Activated naive CD4-positive, alpha-beta T cell treated with anti-CD3 and anti-CD28 coated beads, Interleukin-2, amount 50 U/mL, for 24 hours (primary cell): ENCODE measurements around the gene CHPF.
A peak's percentile ranks its signal among the peaks of the same experiment; 100 is the strongest.

Experiments used
- H3K27ac Mint-ChIP-seq: one replicate; pipeline ENCODE4 v1.8.0; 2021; ENCODE audit warnings: mild to moderate bottlenecking, mixed read lengths
- H3K27me3 Mint-ChIP-seq: one replicate; pipeline ENCODE4 v1.8.0; 2021; ENCODE audit warnings: mixed read lengths
- H3K36me3 Mint-ChIP-seq: one replicate; pipeline ENCODE4 v1.8.0; 2021; ENCODE audit warnings: mixed read lengths
- H3K4me1 Mint-ChIP-seq: one replicate; pipeline ENCODE4 v1.8.0; 2021; ENCODE audit warnings: mixed read lengths
- H3K4me3 Mint-ChIP-seq: one replicate; pipeline ENCODE4 v1.8.0; 2021; ENCODE audit warnings: mild to moderate bottlenecking, mixed read lengths
- H3K9me3 Mint-ChIP-seq: one replicate; pipeline ENCODE4 v1.8.0; 2021; ENCODE audit warnings: mixed read lengths

CHPF gene

DNA sequence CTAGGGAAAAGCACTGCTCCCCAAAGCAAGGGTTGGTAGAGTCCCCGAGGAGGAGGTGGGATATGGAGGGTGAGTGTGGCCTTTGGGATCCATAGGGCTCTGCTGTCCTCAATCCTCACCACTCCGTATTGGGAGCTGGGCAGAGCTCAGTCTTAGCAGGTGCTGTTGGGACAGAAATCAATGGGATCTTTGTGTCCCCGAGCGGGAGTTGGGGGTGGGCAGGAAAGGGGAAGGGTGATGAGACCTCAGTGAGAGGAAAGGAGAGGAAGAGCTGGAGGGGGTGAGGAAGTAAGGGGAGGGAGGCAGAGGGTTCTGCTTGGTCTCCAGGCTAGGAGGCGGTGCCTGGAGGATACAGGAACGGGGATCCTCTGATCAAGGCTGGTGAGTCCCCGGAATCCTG, 26.7 kb downstream of the CHPF start:
- Mint-ChIP-seq H3K4me3 (no peak overlapping the region), H3K27ac (no peak overlapping the region), H3K9me3 (no peaks in the 10 kb centered on the region), H3K4me1 (peaks cover 18% of the 10 kb centered on the region), H3K27me3 (peaks cover 57% of the 10 kb centered on the region), H3K36me3 (no peaks in the 10 kb centered on the region)

DNA sequence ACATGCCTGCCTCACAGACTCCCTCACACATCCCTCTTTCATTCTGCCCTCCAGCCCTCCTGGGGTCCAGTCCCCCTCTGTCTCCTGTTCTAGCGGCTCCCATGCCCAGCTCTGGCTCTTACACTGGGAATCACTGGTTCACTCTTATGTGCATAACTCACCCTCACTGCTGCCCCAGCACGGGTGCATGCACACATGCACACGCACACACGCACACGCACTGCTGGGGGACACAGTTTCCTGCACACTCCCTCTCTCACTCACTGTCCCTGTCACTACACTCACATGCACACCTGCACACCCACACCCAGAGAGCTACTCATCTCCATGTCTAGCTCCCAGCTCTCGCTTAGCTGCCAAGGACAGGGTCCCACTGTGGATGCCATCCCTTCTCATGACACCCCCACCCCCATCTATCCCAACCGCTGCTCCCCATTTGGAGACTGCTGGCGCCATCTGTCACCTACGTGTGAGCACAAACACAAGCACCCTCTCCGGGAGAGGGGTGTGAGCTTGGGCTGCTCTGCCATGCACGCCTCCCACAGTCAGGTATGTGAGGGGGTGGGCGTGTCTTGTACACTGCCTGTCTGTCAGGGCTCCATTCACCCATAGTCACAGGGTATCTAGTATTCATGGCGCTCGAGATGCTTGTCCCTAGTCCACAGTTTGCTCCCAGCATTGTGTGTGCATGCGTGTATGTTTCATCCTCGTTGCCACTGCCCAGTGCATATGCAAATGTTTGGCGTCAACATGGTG, 27.6 kb downstream of the CHPF start:
- Mint-ChIP-seq H3K36me3 (no peaks in the 10 kb centered on the region), H3K9me3 (no peaks in the 10 kb centered on the region), H3K27me3 (peaks cover 51% of the 10 kb centered on the region)

DNA sequence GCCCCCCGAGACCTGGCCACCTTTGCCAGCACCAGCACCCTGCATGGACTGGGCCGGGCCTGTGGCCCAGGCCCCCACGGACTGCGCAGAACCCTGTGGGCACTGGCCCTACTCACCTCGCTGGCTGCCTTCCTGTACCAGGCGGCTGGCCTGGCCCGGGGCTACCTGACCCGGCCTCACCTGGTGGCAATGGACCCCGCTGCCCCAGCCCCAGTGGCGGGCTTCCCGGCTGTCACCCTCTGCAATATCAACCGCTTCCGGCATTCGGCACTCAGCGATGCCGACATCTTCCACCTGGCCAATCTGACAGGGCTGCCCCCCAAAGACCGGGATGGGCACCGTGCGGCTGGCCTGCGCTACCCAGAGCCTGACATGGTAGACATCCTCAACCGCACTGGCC, 28.8 kb downstream of the CHPF start:
- Mint-ChIP-seq H3K4me1 (peaks cover 17% of the 10 kb centered on the region), H3K27me3 (peaks cover 54% of the 10 kb centered on the region), H3K4me3 (no peak overlapping the region), H3K27ac (no peak overlapping the region), H3K36me3 (no peaks in the 10 kb centered on the region), H3K9me3 (no peaks in the 10 kb centered on the region)

More for the DNA sequence above, 27.6 kb downstream of the CHPF start:
- Mint-ChIP-seq H3K27ac (no peak overlapping the region), H3K4me3 (no peak overlapping the region), H3K4me1 (peaks cover 11% of the 10 kb centered on the region)

DNA sequence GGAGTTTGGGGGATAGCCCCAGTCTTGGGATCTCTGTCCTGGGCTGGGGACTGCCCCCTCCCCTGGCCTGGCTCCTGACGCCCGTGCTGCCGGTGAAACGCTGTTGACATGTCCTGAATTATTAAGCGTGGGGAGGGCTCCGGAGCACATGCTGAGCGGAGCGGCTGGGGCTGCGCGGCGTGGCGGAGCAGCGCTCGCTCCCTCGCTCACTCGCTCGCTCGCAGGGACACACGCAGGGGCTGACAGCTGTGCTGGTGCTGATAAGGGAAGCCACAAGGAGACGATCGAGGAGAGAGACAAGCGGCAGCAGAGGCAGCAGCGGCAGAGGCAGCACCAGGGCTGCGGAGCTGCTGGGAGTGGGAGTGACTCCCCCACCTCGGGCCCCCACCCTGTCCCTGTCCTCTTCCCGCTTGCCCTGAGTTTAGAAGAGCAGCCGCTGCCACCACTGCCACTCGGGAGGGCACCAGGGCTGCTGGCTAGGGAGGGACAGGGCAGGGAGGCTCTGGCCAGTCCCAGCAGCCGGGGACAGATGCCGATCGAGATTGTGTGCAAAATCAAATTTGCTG, 29.3 kb downstream of the CHPF start, which contains the start of gene ASIC4:
Gene ASIC4 (plus strand): TSS at position 287 of the 566 bp plus-strand sequence. CDS start 243 bp downstream, at position 530.
- peaks cover 57% of the 10 kb centered on the region for H3K27me3 Mint-ChIP-seq
- H3K9me3 Mint-ChIP-seq = no peaks in the 10 kb centered on the region
- no peak within 1 kb of the TSS for H3K4me3 Mint-ChIP-seq
- no peaks in the 10 kb centered on the region for H3K36me3 Mint-ChIP-seq
- peaks cover 22% of the 10 kb centered on the region for H3K4me1 Mint-ChIP-seq
- H3K27ac Mint-ChIP-seq = no peak within 1 kb of the TSS

DNA sequence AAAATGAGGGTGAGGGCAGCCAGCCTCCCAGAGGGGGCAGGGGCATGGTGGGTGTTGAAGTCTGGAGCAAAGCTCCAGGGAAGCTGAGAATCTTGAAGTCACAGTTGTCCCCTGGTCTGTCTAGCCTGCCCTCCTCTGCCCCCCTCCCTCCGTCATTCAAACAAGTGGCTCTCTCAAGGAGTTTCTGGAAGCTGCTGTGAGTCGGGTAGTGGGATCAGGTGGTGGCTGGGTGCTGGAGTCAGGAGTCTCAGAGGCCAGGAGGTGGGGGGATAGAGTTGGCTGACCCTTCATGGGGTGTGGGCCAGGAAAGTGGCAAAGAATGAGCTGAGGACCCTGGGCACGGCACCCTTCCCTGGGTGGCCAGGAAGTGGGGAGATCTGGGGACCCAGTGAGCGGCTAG, 29.8 kb downstream of the CHPF start:
- Mint-ChIP-seq H3K36me3 (no peaks in the 10 kb centered on the region), H3K9me3 (no peaks in the 10 kb centered on the region), H3K27me3 (peaks cover 56% of the 10 kb centered on the region), H3K4me1 (peaks cover 22% of the 10 kb centered on the region), H3K27ac (no peak overlapping the region), H3K4me3 (no peak overlapping the region)

DNA sequence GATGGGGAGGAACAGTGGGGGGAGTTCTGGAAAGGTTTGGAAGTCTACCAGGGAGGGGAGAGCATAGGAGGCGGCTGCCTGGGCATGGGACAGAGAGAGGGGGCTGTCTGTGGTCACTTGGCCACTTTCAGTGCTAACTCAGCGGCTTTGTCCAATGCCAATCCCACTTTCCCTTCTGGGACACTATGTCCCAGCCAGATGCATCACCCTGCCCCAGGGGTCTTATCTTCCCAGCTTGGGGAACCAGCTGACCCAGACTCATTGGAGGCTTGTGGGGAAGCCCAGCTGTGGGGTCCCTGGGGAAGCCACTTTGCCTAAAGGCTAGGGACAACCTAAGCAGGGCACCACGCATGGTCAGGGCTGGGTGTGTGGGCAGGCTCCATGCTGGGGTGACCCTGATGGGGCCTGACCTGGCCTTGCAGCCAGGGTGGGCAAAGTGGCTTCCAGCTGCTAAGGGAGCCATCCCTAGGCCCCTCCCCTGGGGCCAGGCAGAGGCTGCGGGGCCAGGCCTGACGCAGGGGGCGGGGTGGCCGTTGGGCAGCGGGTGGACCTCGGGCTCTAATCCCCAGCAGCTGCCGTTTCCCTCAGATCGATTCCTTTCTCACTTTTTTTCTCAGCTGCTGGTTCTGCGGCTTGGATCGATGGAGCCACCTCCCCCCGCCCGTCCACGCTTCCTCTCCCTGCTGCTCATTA, 30.9 kb downstream of the CHPF start:
- H3K27me3 Mint-ChIP-seq = peaks cover 51% of the 10 kb centered on the region
- H3K36me3 Mint-ChIP-seq = no peaks in the 10 kb centered on the region
- H3K9me3 Mint-ChIP-seq = no peaks in the 10 kb centered on the region
- no peak overlapping the region for H3K4me3 Mint-ChIP-seq
- peaks cover 22% of the 10 kb centered on the region for H3K4me1 Mint-ChIP-seq
- no peak overlapping the region for H3K27ac Mint-ChIP-seq

DNA sequence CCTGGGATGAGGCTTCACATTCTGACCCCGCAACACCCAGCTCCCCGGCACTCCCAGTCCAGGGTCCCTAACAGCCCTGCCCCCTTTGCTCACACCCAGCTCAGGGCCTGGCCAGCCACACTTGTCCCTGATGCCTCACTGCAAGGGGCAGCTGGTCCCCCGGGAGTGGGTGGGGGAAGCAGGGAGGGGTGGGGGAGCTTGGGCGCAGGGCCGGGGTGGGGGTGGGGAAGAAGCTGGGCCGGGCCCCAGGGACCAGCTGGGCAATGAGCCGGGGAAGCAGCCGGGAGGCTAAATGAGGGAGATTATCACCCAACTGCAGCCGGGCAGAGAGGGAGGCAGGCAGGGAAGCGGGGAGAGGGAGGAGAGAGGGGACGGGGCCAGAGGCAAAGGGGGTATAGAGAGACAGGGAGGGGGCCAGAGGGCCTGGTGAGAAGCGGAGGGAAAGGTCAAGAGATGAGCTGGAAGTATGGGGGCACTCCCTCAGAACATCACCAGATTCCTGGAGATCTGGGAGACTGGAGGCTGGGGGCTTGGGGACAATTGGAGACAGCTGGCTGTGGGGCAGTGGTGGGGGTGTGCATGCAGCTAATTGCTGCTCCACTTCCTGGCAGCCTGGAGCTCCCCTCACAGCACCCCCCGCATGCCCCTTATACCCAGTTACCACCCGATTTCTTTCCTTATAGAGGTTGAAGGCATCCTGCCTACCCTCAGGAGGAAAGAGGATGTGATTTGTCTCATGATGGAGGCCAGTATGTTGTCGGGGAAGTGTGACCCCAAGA, 31.9 kb downstream of the CHPF start:
- no peak overlapping the region for H3K4me3 Mint-ChIP-seq
- peaks cover 48% of the 10 kb centered on the region for H3K27me3 Mint-ChIP-seq
- no peak overlapping the region for H3K27ac Mint-ChIP-seq
- peaks cover 22% of the 10 kb centered on the region for H3K4me1 Mint-ChIP-seq
- no peaks in the 10 kb centered on the region for H3K9me3 Mint-ChIP-seq
- peaks cover 3% of the 10 kb centered on the region for H3K36me3 Mint-ChIP-seq

DNA sequence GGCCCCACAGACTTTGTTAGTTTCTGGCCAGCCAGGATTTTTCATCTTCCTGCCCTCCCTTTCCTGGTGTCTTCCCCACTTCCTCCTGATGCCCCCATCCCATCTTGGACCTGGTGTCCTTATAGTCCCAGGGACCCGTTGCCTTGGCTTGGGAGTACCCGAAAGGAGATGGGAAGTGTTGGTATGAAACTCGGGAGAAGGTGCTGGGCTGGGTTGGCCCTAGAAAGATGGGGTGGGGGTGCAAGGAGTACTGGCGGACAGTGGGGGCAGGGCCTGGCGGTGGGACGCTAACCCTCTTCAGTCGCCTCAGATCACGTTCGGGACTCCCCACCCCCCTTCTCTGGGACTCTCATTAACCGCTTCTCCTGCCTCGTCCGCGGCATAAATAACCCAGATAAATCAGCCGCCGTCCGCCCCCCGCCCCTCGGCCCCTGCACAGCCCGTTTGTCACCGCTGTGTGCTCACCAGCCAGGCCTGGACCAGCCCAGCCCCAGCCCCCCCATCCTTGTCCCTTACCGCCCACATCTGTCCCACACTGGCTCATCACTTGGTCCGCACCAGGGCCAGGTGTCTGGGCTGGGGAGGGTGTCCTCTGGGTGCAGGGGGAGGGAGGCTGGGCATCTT, 33.0 kb downstream of the CHPF start:
- Mint-ChIP-seq H3K9me3 (no peaks in the 10 kb centered on the region), H3K27ac (no peak overlapping the region), H3K4me1 (peaks cover 22% of the 10 kb centered on the region), H3K27me3 (peaks cover 39% of the 10 kb centered on the region), H3K36me3 (peaks cover 7% of the 10 kb centered on the region), H3K4me3 (peak overlapping the region; percentile 23)

DNA sequence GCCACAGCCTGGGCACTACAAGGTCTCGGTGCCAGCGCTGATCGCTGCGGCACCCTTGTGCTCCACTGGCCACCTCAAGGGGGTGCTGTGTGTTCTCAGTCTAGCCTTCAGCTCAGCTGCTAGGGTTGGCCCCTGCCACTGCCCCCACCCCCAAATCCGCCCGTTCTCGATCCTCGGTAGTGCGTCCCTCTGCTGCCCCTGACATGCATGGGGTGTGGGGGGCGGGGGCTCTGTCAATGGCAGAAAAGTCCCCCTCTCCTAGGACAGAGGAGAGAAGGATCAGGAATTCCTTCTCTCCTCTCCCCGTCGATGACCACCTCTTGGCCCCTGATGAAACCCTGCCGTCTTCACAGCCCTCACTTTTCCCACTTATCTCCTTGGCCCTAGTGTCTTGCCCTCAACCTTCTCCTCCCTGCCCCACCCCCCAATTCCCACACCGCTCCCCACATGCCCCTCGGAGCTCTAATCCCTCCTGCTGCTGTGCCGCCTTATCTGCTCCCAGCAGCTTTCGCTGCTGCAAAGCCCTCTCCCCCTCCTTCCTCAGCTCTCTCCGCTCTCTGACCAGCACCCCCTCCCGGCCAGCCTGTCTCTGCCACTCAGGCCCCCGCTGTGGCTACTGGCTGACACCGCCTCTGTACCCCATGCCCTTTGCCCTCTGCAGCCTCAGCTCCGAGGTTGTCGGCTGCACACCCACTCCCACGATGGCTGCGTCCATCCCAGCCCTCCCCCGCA, 33.7 kb downstream of the CHPF start:
- peaks cover 35% of the 10 kb centered on the region for H3K27me3 Mint-ChIP-seq
- H3K4me1 Mint-ChIP-seq = peaks cover 22% of the 10 kb centered on the region
- H3K9me3 Mint-ChIP-seq = no peaks in the 10 kb centered on the region
- no peak overlapping the region for H3K27ac Mint-ChIP-seq
- H3K36me3 Mint-ChIP-seq = peaks cover 10% of the 10 kb centered on the region
- peak overlapping the region; percentile 23 for H3K4me3 Mint-ChIP-seq

DNA sequence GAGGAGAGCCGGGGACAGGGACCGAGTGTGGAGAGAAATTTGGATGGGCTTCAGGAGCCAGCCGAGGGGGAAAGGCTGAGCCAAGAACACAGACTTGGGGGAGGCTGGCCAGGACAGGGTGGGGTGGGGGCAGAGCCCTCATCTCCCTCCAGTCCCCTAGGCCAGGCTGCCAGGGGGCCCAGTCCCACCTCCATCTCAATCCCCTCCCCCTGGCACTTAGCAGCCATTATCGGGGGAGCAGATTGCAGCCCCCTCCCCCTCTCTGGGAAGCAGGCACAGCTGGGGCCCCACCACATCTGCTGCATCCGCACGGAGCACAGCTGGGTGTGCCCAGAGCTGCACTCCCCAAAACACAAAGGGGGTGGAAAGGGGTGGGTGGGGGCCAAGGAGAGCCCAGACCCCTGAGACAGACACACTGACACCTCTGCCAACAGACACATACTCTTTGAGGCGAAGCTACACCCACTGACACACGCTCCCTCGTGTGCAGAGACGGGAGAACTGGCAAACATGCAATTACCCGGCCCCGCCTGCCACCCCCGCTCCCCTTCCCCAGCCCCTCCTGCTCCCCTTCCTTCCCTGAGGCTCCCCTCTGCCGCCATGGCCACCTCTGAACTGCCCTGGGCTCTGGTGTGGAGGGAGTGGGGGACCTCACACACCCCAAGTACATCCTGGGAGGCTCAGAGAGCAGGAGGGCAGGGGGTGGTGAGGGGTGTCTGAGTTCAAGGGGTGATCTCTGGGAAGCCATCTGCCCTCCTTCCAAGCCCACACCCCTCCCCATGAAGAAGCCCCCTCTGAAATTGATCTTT, 34.4 kb downstream of the CHPF start:
- peaks cover 34% of the 10 kb centered on the region for H3K27me3 Mint-ChIP-seq
- peaks cover 21% of the 10 kb centered on the region for H3K4me1 Mint-ChIP-seq
- no peak overlapping the region for H3K4me3 Mint-ChIP-seq
- peaks cover 11% of the 10 kb centered on the region for H3K36me3 Mint-ChIP-seq
- no peak overlapping the region for H3K27ac Mint-ChIP-seq
- no peaks in the 10 kb centered on the region for H3K9me3 Mint-ChIP-seq

DNA sequence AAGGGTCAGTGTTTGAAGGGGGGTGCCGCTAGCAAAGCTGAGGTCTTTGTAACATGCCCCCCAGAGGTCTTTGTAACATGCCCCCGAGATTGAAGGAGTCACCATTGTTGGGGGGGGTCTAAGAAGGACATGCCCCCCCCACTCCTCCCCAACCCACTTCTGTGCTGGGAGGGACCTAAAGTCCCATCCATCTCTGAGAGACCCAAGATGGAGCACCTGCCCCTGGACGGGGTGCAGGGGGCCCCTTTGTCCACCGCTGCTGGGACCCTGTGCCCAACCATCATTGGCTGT, 35.2 kb downstream of the CHPF start:
- H3K4me1 Mint-ChIP-seq = peaks cover 13% of the 10 kb centered on the region
- H3K27ac Mint-ChIP-seq = no peak overlapping the region
- no peaks in the 10 kb centered on the region for H3K9me3 Mint-ChIP-seq
- H3K27me3 Mint-ChIP-seq = peaks cover 26% of the 10 kb centered on the region
- peaks cover 11% of the 10 kb centered on the region for H3K36me3 Mint-ChIP-seq
- H3K4me3 Mint-ChIP-seq = no peak overlapping the region

DNA sequence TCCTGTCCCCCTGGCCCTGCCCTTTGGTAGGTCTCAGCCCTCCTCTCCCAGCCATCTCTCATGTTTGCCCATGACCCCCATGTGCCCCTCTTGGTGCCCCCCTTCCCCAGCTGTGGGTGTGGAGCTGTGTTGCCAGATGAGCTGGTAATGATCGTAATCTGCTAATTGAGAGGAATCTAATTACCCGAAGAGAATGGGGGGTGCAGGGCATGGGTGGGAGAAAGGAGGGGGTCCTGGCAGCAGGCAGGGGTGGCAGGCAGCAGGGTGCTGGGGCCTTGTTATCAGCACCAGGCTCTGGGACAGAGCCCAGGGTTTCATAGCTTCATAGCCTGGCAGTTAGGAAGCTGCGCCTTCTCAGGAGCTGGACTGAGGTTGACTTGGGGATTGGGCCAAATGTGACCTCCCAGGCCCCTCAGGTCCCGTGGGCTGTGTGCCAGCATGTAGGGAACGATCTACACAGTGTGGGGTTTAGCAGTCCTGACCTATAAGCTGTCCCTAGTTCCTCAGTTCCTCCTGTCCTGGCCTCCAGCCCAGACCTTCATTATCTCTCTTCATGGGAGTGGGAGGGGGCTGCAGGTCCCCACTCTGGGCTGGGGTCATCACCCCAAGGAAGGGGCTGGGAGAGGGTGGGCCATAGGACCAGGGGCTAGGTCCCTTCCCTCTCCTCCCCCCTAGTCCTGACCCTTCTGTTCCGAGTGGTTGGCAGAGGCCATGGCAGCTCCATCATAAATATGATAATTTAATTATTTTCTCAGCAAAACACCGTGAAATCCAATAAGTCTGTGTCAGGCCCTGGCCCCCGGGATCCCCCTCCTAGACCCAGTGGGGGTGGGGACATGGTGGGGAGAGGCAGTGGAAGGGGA, 35.8 kb downstream of the CHPF start:
- H3K27me3 Mint-ChIP-seq = peaks cover 21% of the 10 kb centered on the region
- no peak overlapping the region for H3K4me3 Mint-ChIP-seq
- H3K27ac Mint-ChIP-seq = no peak overlapping the region
- no peaks in the 10 kb centered on the region for H3K9me3 Mint-ChIP-seq
- peaks cover 11% of the 10 kb centered on the region for H3K4me1 Mint-ChIP-seq
- peaks cover 11% of the 10 kb centered on the region for H3K36me3 Mint-ChIP-seq

DNA sequence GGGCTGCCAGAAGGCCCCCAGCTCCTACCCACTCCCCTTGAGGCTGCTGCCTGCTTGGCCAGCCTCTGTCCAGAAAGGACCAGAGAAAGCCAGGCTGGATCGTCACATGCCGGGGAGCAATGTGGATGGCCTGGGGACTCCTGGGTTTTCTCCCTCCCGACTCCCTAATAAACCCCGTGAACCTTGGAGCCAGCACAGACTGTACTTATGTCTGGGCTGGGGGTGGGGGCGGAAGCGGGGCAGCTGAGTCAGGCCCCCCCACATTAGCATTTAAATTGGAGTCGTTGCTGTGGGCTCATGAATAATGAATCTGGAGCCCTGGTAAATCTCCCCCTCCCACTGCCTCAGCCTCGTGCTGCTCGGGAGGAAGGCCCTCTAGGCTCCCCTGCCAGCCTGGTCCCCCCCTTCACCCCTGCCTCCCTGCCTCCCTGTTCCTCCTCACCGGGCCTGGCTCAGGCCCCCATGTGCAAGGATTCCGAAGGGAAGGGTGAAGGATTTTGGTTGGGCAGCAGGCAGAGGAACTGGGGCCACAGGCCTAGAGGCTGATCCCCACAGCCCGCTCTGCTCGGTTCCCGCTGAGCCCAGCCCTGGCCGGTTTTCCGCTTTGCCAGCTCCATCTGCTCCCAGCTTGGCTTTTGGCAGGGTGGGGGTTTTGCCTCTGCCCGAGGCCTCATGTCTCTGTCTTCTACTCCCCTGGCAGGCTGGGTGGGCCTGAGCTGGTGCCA, 36.6 kb downstream of the CHPF start:
- Mint-ChIP-seq H3K9me3 (no peaks in the 10 kb centered on the region), H3K36me3 (peaks cover 11% of the 10 kb centered on the region), H3K27me3 (peaks cover 16% of the 10 kb centered on the region), H3K4me3 (no peak overlapping the region), H3K4me1 (peaks cover 11% of the 10 kb centered on the region), H3K27ac (no peak overlapping the region)
